Measurements from ENCODE around the gene COQ9.

Gene COQ9

DNA sequence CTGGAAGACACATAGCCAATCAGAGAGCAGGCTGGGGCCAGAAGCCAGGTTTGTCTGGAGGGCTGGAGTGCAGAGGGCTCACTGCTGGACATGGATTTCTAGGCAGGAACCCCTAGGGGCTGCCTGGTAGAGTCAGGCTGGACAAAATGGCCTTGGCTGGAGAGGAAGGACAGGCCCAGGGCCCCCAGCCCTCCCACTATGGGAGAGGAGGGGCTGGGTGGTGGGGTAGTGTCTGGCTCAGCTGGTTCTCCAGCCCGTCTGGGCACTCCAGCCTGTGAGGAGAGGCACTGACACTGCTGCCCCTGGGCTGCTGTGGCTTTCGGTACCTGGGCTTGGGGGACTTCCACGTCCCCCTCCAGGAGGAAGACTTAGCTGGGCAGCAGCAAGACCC is 60.8 kb downstream of the COQ9 start:
- no peaks in the 10 kb centered on the region for H3K9me3 ChIP-seq (ENCODE audit: control insufficient read depth, insufficient read depth, low read depth, low read length)
- H3K4me1 ChIP-seq (ENCODE audit: control insufficient read depth, insufficient read depth, low read length): peaks cover under 1% of the 10 kb centered on the region; the same call in 1 of the 2 replicates
- H3K27ac ChIP-seq (ENCODE audit: extremely low read depth, low read depth, low read length): no peak overlapping the region
- TF ChIP-seq ZNF585B (tag by site-specific recombination; IDR thresholded peaks at IDR 0.05): no peak
- TF ChIP-seq ZNF626 (tag by site-specific recombination; IDR thresholded peaks at IDR 0.05): no peak
- TF ChIP-seq PRDM1 (tag by site-specific recombination; IDR thresholded peaks at IDR 0.05): no peak
- TF ChIP-seq SP3 (tag by site-specific recombination; IDR thresholded peaks at IDR 0.05): no peak
- peaks cover 0 to 3% of the 10 kb centered on the region in 2 experiments; a peak in 2 of 3 replicates for H3K36me3 ChIP-seq (ENCODE audit: control insufficient read depth in 2 of 2, insufficient read depth in 1 of 2, low read length in 2 of 2)
- ChIA-PET POLR2A (no interaction called here), CTCF (interaction anchor here (0.6 to 4.5 kb wide), 5 partner anchors 12 to 90 kb away, joined by 3 to 16 read pairs (median 3); no protein-coding TSS in a partner anchor)
- H3K4me3 ChIP-seq (ENCODE audit: low read depth, low read length): no peak overlapping the region

DNA sequence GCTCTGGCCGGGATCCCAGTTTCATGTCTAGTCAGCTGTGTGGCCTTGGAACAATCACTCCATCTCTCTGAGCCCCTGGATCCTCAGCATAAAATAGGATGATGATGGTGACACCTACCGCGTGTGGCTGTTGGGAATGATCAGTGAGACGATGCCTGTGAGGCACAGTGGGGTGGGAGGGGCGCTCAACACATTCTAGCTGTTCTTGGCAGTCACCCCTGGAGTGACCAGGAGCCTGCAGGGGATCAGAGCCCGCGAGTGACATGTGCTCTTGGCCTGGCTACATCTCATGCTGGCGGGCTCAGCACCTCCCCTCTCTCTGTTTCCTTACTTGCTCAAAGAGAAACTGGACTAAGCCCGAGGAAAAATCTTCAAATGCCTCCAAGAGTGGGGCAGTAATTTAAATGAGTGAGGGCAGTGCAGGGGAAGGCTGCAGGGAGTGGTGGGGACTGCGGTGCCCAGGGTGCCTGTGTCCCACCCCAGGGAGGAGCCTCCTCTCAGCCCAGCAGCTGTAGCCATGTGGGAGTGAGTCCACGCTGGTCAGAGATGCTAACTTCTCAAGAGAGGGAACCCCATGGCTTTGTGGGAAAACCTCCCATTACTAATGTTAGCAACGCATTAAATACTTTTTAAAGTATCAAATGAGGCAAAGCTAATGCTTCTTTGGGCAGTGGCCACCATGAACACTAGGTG is 62.1 kb downstream of the COQ9 start:
- peaks cover 2% of the 10 kb centered on the region; the same call in 1 of the 2 replicates for H3K4me1 ChIP-seq (ENCODE audit: control insufficient read depth, insufficient read depth, low read length)
- ChIA-PET CTCF (interaction anchor here (1.2 to 3.4 kb wide), 3 partner anchors 9 to 47 kb away, joined by 4 to 16 read pairs (median 6); partner anchors contain the start of gene POLR2C), POLR2A (no interaction called here)
- no peak for TF ChIP-seq ZNF791 (tag by site-specific recombination; IDR thresholded peaks at IDR 0.05)
- TF ChIP-seq GLIS1 (tag by site-specific recombination; IDR thresholded peaks at IDR 0.05): 0 out of 2 replicates have a peak, but pooled peaks have one; percentile 6
- no peak for TF ChIP-seq ZNF596 (tag by site-specific recombination; IDR thresholded peaks at IDR 0.05)
- TF ChIP-seq ZIC2 (tag by site-specific recombination; IDR thresholded peaks at IDR 0.05): peak; percentile 60
- H3K27ac ChIP-seq (ENCODE audit: extremely low read depth, low read depth, low read length): no peak overlapping the region
- H3K36me3 ChIP-seq (ENCODE audit: control insufficient read depth in 2 of 2, insufficient read depth in 1 of 2, low read length in 2 of 2): peaks cover 0 to 3% of the 10 kb centered on the region in 2 experiments; a peak in 2 of 3 replicates
- H3K4me3 ChIP-seq (ENCODE audit: low read depth, low read length): no peak overlapping the region
- H3K9me3 ChIP-seq (ENCODE audit: control insufficient read depth, insufficient read depth, low read depth, low read length): no peaks in the 10 kb centered on the region

DNA sequence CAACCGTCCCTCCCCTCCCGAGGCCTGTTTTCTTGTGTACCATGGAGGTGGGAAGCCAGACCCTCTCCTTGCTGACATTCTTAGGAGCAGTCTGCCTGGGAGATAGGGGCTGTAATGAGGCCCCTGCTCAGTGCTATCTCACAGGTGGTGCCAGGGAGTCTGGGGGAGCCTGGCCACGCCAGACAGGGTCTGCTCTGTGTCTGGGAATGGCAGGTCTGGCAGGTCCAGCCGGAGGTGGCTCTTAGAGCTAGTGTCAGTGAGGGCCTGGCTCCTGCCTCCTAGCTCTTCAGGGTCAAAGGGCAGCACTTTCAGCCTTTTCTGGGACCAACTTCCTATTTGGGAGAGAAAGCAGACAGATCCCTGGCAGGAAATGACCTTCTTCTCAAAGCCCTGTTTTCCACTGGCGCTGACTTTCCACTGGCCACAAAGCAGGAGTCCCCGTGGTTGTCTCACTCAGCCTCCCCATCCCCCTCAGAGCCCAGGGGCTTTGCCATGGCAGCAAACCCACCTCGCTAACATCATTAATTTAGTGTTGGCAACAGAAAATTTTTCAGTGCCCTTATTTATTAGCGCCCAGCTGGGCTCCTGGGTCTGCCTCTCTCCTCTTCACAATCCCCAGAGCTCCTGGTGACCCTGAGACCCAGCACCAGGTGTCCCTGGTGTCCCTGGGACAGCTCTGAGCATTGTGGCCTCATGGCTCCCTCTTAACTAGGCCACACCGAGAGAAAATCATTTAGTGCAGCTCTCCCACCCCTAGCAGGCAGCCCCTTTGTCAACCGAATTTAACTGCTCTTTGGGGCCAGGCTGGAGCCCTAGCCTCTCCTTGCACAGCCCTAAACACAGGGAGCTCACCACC is 63.0 kb downstream of the COQ9 start:
- ChIA-PET CTCF (interaction anchor here (0.5 to 3.4 kb wide), 6 partner anchors 8 to 342 kb away, joined by 4 to 16 read pairs (median 6); partner anchors contain the start of gene POLR2C), POLR2A (no interaction called here)
- Histone ChIP-seq H3K4me3 (ENCODE audit: low read depth, low read length) (no peak overlapping the region), H3K36me3 (ENCODE audit: control insufficient read depth in 2 of 2, insufficient read depth in 1 of 2, low read length in 2 of 2) (peaks cover 0 to 3% of the 10 kb centered on the region in 2 experiments; a peak in 2 of 3 replicates), H3K4me1 (ENCODE audit: control insufficient read depth, insufficient read depth, low read length) (peaks cover 2% of the 10 kb centered on the region; the same call in 1 of the 2 replicates), H3K27ac (ENCODE audit: extremely low read depth, low read depth, low read length) (no peak overlapping the region), H3K9me3 (ENCODE audit: control insufficient read depth, insufficient read depth, low read depth, low read length) (no peaks in the 10 kb centered on the region)
- no peak for TF ChIP-seq ZNF138 (tag by site-specific recombination; IDR thresholded peaks at IDR 0.05; ENCODE audit: borderline replicate concordance)
- TF ChIP-seq ZNF221 (tag by site-specific recombination; IDR thresholded peaks at IDR 0.05; ENCODE audit: borderline replicate concordance): no peak
- TF ChIP-seq ZNF837 (tag by site-specific recombination; IDR thresholded peaks at IDR 0.05): no peak
- TF ChIP-seq, protein P1, sequence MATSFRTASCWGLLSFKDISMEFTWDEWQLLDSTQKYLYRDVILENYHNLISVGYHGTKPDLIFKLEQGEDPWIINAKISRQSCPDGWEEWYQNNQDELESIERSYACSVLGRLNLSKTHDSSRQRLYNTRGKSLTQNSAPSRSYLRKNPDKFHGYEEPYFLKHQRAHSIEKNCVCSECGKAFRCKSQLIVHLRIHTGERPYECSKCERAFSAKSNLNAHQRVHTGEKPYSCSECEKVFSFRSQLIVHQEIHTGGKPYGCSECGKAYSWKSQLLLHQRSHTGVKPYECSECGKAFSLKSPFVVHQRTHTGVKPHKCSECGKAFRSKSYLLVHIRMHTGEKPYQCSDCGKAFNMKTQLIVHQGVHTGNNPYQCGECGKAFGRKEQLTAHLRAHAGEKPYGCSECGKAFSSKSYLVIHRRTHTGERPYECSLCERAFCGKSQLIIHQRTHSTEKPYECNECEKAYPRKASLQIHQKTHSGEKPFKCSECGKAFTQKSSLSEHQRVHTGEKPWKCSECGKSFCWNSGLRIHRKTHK (tag by site-specific recombination; IDR thresholded peaks at IDR 0.05): no peak
- no peak for TF ChIP-seq ZNF843 (tag by site-specific recombination; IDR thresholded peaks at IDR 0.05)
- no peak for TF ChIP-seq ZNF24 (tag by site-specific recombination; IDR thresholded peaks at IDR 0.05)
- no peak for TF ChIP-seq HOXD13 (CRISPR knock-in tag; IDR thresholded peaks at IDR 0.05; ENCODE audit: borderline replicate concordance)
- TF ChIP-seq ZBTB48 (tag by site-specific recombination; IDR thresholded peaks at IDR 0.05): no peak
- TF ChIP-seq, protein P2, sequence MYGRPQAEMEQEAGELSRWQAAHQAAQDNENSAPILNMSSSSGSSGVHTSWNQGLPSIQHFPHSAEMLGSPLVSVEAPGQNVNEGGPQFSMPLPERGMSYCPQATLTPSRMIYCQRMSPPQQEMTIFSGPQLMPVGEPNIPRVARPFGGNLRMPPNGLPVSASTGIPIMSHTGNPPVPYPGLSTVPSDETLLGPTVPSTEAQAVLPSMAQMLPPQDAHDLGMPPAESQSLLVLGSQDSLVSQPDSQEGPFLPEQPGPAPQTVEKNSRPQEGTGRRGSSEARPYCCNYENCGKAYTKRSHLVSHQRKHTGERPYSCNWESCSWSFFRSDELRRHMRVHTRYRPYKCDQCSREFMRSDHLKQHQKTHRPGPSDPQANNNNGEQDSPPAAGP (tag by site-specific recombination; IDR thresholded peaks at IDR 0.05): no peak
- TF ChIP-seq, protein P3, sequence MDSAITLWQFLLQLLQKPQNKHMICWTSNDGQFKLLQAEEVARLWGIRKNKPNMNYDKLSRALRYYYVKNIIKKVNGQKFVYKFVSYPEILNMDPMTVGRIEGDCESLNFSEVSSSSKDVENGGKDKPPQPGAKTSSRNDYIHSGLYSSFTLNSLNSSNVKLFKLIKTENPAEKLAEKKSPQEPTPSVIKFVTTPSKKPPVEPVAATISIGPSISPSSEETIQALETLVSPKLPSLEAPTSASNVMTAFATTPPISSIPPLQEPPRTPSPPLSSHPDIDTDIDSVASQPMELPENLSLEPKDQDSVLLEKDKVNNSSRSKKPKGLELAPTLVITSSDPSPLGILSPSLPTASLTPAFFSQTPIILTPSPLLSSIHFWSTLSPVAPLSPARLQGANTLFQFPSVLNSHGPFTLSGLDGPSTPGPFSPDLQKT (IDR thresholded peaks at IDR 0.05; ENCODE audit: borderline replicate concordance, low read depth, low read length): no peak
- TF ChIP-seq, protein P4, sequence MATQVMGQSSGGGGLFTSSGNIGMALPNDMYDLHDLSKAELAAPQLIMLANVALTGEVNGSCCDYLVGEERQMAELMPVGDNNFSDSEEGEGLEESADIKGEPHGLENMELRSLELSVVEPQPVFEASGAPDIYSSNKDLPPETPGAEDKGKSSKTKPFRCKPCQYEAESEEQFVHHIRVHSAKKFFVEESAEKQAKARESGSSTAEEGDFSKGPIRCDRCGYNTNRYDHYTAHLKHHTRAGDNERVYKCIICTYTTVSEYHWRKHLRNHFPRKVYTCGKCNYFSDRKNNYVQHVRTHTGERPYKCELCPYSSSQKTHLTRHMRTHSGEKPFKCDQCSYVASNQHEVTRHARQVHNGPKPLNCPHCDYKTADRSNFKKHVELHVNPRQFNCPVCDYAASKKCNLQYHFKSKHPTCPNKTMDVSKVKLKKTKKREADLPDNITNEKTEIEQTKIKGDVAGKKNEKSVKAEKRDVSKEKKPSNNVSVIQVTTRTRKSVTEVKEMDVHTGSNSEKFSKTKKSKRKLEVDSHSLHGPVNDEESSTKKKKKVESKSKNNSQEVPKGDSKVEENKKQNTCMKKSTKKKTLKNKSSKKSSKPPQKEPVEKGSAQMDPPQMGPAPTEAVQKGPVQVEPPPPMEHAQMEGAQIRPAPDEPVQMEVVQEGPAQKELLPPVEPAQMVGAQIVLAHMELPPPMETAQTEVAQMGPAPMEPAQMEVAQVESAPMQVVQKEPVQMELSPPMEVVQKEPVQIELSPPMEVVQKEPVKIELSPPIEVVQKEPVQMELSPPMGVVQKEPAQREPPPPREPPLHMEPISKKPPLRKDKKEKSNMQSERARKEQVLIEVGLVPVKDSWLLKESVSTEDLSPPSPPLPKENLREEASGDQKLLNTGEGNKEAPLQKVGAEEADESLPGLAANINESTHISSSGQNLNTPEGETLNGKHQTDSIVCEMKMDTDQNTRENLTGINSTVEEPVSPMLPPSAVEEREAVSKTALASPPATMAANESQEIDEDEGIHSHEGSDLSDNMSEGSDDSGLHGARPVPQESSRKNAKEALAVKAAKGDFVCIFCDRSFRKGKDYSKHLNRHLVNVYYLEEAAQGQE (tag by site-specific recombination; IDR thresholded peaks at IDR 0.05): no peak
- no peak for TF ChIP-seq ZNF311 (tag by site-specific recombination; IDR thresholded peaks at IDR 0.05; ENCODE audit: borderline replicate concordance)
